B cell (primary cell): ENCODE measurements around the gene SLC15A3.

ENCODE experiments used
- CTCF ChIP-seq: fragments of 200-600 bp; IDR thresholded peaks from one replicate; pipeline ENCODE4 v1.8.0; 2022; ENCODE audit warnings: antibody characterized with exemption, mild to moderate bottlenecking
- EZH2 ChIP-seq: IDR thresholded peaks from 2 replicates; pipeline ENCODE4 v1.6.1; 2012; ENCODE audit warnings: borderline replicate concordance, low read depth, mild to moderate bottlenecking, moderate library complexity, low read length; ENCODE audit not compliant: insufficient read depth, poor library complexity, severe bottlenecking

- TF ChIP-seq CTCF = no peak
- no peak for TF ChIP-seq EZH2
These were observed 12.7 kb downstream of the SLC15A3 start for GRCh38 chr11:60939301-60939700.
